ENCODE measurements around the gene C4orf36.

GRCh38 chr4:86892636-86892960, 376 bp upstream of the C4orf36 start:
- TF ChIP-seq CTCF (IDR thresholded peaks at IDR 0.05; ENCODE audit: low read length) (no peak), EZH2 (optimal IDR thresholded peaks at IDR 0.05; ENCODE audit: low read depth, low read length) (no peak), EZH2phosphoT487 (IDR thresholded peaks at IDR 0.05; ENCODE audit: low read length) (no peak)

All from MM.1S (cell line).